ENCODE results near the gene CRYGD. TPM values are rescaled to one million over a fixed set of nuclear protein-coding genes. Genes with fewer than 3 reads are reported as not detected.
"Not testable (repeated sequence)": the region's sequence is repeated elsewhere in the genome, so short reads cannot be mapped to it uniquely, and the experiment has no call there.

CRYGD gene
- total and polyA plus RNA-seq, 5 donors, result 2.6 TPM; not detected in 4

DNA sequence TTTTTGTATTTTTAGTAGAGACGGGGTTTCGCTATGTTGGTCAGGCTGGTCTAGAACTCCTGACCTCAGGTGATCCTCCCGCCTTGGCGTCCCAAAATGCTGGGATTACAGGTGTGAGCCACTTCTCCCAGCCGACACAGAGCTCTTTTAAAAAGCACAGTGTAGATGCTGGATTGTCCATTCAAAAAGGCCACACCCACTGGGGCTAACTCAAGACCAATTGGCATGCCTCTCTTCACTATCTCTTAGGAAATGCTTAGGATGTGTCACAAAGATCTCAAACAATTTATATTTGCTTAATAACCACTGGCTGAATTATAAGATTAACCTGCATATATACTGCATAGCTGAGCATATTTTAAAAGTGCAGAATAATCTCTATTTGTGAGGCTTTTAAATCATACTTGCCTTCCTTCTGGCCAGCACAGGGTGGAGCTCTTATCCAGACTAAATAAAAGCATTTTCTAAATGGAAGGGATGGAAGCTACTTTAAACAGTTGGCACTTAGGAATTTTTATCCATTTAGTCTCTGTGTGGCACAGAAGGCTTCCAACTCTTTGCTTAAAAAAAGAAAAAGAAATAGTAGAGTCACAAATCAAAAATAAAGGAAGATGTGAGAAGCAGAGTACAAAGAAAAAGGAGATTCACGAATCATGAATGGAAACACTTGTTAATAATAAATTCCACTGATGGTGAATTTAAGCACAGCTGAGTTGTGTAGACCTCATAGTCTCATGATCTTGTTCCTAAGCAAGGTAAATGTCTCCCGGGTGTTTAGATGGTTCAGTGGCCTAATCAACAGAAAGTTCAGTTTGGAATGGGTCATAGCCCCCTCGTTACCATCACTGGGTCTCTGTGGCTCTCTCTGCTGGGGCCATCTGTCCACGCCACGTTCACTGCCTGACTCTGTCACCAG is 22.4 kb downstream of the CRYGD start:
- DNase-seq (no peak), ATAC-seq (peak in 1 of 2 donors; percentile 57)
- Histone ChIP-seq H3K27ac (ENCODE audit: low read length) (no peak overlapping the region), H3K9me3 (ENCODE audit: control insufficient read depth, low read length) (no peaks in the 10 kb centered on the region), H3K27me3 (ENCODE audit: control insufficient read depth, insufficient read depth) (no peaks in the 10 kb centered on the region), H3K4me1 (ENCODE audit: control insufficient read depth, insufficient read depth, low read length) (no peaks in the 10 kb centered on the region), H3K4me3 (ENCODE audit: low read length) (no peak overlapping the region)
- intact Hi-C loops (cut with DNase I), result loop anchor here in 1 of 4 donors (5.0 kb wide), 1 partner anchor 150 kb away; no protein-coding TSS in a partner anchor
- 30% methylated on average over 10 of the region's 10 CpGs for WGBS

DNA sequence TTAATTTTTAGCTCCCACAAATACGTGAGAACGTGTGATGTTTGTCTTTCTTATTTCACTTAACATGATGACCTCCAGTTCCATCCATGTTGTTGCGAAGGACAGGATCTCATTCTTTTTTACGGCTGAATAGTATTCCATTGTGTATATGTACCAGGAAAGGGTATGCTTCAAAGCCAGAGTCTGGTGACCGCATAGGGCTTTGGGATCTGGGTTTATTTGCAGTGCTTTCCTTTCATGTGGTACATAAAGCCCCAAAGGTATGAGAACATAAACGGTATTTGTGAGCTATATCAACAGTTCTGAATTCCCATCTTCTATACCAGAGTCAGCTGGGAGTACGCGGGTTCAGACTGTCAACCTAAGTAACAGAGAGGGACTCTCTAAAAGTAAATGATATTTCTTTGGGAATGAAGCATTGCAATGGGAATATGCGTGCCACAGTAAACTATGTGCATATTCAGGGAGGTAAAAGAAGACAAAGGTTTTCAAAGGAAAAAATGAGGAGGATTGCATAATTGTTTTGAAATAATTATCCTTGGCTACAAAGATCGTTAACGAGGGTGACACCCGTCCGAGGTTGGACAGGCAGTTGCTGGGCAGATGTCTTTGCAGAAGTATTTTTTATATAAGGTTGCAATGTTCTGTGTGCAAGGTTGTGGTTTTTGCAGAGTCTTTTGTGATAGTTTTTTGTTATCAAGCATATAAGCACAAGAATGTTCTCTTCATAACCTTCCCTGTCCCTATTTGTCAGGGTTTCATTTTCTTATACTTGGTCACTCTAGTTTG is 24.4 kb downstream of the CRYGD start:
- intact Hi-C loops (cut with DNase I), result loop anchor here in 1 of 4 donors (5.0 kb wide), 1 partner anchor 152 kb away; no protein-coding TSS in a partner anchor
- Histone ChIP-seq H3K27me3 (ENCODE audit: control insufficient read depth, insufficient read depth) (no peaks in the 10 kb centered on the region), H3K27ac (ENCODE audit: low read length) (no peak overlapping the region), H3K4me1 (ENCODE audit: control insufficient read depth, insufficient read depth, low read length) (no peaks in the 10 kb centered on the region), H3K9me3 (ENCODE audit: control insufficient read depth, low read length) (no peaks in the 10 kb centered on the region), H3K4me3 (ENCODE audit: low read length) (no peak overlapping the region)
- no peak for DNase-seq
- ATAC-seq, result no peak
- 70% methylated on average over 13 of the region's 13 CpGs for WGBS

DNA sequence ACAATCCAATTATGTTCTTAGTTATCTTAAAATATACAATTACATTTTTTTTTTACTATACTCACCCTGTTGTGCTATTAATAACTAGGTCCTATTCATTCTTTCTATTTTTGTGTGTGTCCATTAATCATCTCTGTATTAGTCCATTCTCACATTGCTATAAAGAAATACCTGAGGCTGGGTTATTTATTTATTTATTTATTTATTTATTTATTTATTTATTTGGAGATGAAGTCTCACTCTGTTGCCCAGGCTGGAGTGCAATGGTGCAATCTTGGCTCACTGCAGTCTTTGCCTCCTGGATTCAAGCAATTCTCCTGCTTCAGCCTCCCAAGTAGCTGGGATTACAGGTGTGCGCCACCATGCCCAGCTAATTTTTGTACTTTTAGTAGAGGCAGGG is 25.6 kb downstream of the CRYGD start:
- ATAC-seq; H3K4me3 ChIP-seq (ENCODE audit: low read length); H3K27ac ChIP-seq (ENCODE audit: low read length); H3K27me3 ChIP-seq (ENCODE audit: control insufficient read depth, insufficient read depth); DNase-seq; H3K4me1 ChIP-seq (ENCODE audit: control insufficient read depth, insufficient read depth, low read length); H3K9me3 ChIP-seq (ENCODE audit: control insufficient read depth, low read length); intact Hi-C loops (cut with DNase I): not testable (repeated sequence)
- 100% methylated on average over 1 of the region's 1 CpG for WGBS

GRCh38 chr2:208098267-208098666 is 26.1 kb downstream of the CRYGD start:
- H3K27me3 ChIP-seq (ENCODE audit: control insufficient read depth, insufficient read depth), result no peaks in the 10 kb centered on the region
- H3K4me1 ChIP-seq (ENCODE audit: control insufficient read depth, insufficient read depth, low read length), result no peaks in the 10 kb centered on the region
- intact Hi-C loops (cut with DNase I), result no loop called here
- no peak overlapping the region for H3K27ac ChIP-seq (ENCODE audit: low read length)
- peak; percentile 33 to 70 for ATAC-seq
- 42% methylated on average over 2 of the region's 2 CpGs for WGBS
- no peaks in the 10 kb centered on the region for H3K9me3 ChIP-seq (ENCODE audit: control insufficient read depth, low read length)
- no peak for DNase-seq
- H3K4me3 ChIP-seq (ENCODE audit: low read length), result no peak overlapping the region

GRCh38 chr2:208097801-208098200 is 26.5 kb downstream of the CRYGD start:
- H3K4me3 ChIP-seq (ENCODE audit: low read length), result no peak overlapping the region
- H3K27me3 ChIP-seq (ENCODE audit: control insufficient read depth, insufficient read depth), result no peaks in the 10 kb centered on the region
- DNase-seq (no peak), ATAC-seq (peak; percentile 64 to 87)
- WGBS, result 31% methylated on average over 5 of the region's 5 CpGs
- no peaks in the 10 kb centered on the region for H3K9me3 ChIP-seq (ENCODE audit: control insufficient read depth, low read length)
- H3K4me1 ChIP-seq (ENCODE audit: control insufficient read depth, insufficient read depth, low read length), result no peaks in the 10 kb centered on the region
- intact Hi-C loops (cut with DNase I), result no loop called here
- H3K27ac ChIP-seq (ENCODE audit: low read length), result no peak overlapping the region

GRCh38 chr2:208097313-208097712 is 27.0 kb downstream of the CRYGD start:
- Histone ChIP-seq H3K27ac (ENCODE audit: low read length) (no peak overlapping the region), H3K4me3 (ENCODE audit: low read length) (no peak overlapping the region), H3K4me1 (ENCODE audit: control insufficient read depth, insufficient read depth, low read length) (no peaks in the 10 kb centered on the region), H3K27me3 (ENCODE audit: control insufficient read depth, insufficient read depth) (no peaks in the 10 kb centered on the region), H3K9me3 (ENCODE audit: control insufficient read depth, low read length) (no peaks in the 10 kb centered on the region)
- intact Hi-C loops (cut with DNase I), result no loop called here
- 38% methylated on average over 3 of the region's 3 CpGs for WGBS
- DNase-seq (peak in 2 of 3 donors; percentile 64), ATAC-seq (peak; percentile 31 to 37)

GRCh38 chr2:208096080-208096479 is 28.2 kb downstream of the CRYGD start:
- H3K4me1 ChIP-seq (ENCODE audit: control insufficient read depth, insufficient read depth, low read length), result no peaks in the 10 kb centered on the region
- intact Hi-C loops (cut with DNase I), result no loop called here
- whole genome bisulfite sequencing, result 81% methylated on average over 3 of the region's 3 CpGs
- no peak overlapping the region for H3K27ac ChIP-seq (ENCODE audit: low read length)
- DNase-seq (no peak), ATAC-seq (no peak)
- no peaks in the 10 kb centered on the region for H3K27me3 ChIP-seq (ENCODE audit: control insufficient read depth, insufficient read depth)
- no peak overlapping the region for H3K4me3 ChIP-seq (ENCODE audit: low read length)
- no peaks in the 10 kb centered on the region for H3K9me3 ChIP-seq (ENCODE audit: control insufficient read depth, low read length)

DNA sequence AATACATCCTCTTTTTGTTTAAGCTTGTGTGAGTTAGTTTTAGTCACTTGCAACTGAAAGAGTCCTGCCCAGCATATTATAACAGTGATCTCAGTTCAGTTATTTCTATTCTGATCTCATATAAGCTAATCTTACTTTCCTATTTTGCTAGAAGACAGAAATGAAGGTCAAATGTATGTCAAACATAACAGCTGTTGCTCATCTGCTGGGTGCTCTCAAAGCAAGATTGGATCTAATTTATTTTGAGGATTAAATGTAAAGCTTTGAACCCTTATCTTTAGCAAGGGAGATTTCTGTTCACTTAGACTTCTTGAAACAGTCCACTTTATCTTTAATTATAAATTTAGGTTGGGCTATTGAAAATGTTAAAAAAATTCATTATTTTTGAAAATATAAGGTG is 31.2 kb downstream of the CRYGD start:
- Histone ChIP-seq H3K9me3 (ENCODE audit: control insufficient read depth, low read length) (no peaks in the 10 kb centered on the region), H3K27ac (ENCODE audit: low read length) (no peak overlapping the region), H3K4me3 (ENCODE audit: low read length) (no peak overlapping the region), H3K4me1 (ENCODE audit: control insufficient read depth, insufficient read depth, low read length) (no peaks in the 10 kb centered on the region), H3K27me3 (ENCODE audit: control insufficient read depth, insufficient read depth) (no peaks in the 10 kb centered on the region)
- ATAC-seq (no peak), DNase-seq (no peak)
- intact Hi-C loops (cut with DNase I), result no loop called here

DNA sequence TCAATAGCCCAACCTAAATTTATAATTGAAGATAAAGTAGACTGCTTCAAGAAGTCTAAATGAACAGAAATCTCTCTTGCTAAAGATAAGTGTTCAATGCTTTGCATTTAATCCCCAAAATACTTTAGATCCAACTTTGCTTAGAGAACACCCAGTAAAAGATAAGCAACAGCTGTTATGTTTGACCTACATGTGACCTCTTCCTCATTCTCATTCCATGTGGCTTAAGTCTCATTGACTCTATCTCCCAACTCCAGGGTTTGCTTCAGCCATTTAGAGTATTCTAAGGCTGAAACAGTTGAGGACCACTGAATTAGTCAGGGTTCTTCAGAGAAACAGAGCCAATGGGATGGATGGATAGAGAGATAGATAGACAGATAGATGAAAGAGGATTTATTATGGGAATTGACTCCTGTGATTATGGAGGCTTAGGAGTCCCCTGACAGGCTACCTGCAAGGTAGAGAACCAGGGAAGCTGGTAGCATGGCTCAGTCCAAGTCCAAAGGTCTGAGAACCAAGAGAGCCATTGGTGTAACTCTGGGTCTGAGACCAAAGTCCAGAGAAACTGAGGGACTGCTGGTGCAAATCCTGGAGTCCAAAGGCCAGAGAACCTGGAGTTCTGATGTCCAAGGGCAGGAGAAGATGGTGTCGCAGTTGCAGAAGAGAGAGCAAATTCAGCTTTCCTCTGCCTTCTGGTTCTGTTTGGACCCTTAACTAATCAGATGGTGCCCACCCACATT is 32.1 kb downstream of the CRYGD start:
- intact Hi-C loops (cut with DNase I), result no loop called here
- Histone ChIP-seq H3K9me3 (ENCODE audit: control insufficient read depth, low read length) (no peaks in the 10 kb centered on the region), H3K27ac (ENCODE audit: low read length) (no peak overlapping the region), H3K4me1 (ENCODE audit: control insufficient read depth, insufficient read depth, low read length) (no peaks in the 10 kb centered on the region), H3K27me3 (ENCODE audit: control insufficient read depth, insufficient read depth) (no peaks in the 10 kb centered on the region), H3K4me3 (ENCODE audit: low read length) (no peak overlapping the region)
- WGBS, result 100% methylated on average over 1 of the region's 1 CpG
- ATAC-seq, result no peak
- DNase-seq, result no peak

- H3K4me1 ChIP-seq (ENCODE audit: control insufficient read depth, insufficient read depth, low read length), result no peaks in the 10 kb centered on the region
- ATAC-seq (no peak), DNase-seq (no peak)
- intact Hi-C loops (cut with DNase I), result no loop called here
- no peaks in the 10 kb centered on the region for H3K9me3 ChIP-seq (ENCODE audit: control insufficient read depth, low read length)
- no peak overlapping the region for H3K27ac ChIP-seq (ENCODE audit: low read length)
- H3K4me3 ChIP-seq (ENCODE audit: low read length), result no peak overlapping the region
- H3K27me3 ChIP-seq (ENCODE audit: control insufficient read depth, insufficient read depth), result no peaks in the 10 kb centered on the region
Measured at GRCh38 chr2:208090420-208090819, 33.9 kb downstream of the CRYGD start.

DNA sequence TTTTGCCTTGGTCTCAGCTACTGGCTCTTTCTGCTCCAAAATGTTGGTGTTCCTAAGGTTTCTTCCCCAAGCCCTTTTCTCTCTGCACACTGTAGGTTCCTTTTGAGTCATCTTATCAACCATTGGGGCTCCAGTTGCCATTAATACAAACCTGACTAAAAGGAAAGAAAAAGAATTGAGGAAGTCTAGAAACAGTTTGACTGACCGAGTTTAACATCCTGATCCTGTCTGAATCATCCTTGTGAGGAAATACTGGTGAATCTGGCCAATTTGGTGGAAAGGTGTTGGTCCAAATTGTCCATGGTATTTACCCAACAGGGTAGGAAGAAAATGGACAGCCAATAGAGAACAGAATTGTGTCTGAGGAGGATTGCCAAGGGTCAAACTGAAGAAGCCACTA is 38.3 kb downstream of the CRYGD start:
- Histone ChIP-seq H3K9me3 (ENCODE audit: control insufficient read depth, low read length) (no peaks in the 10 kb centered on the region), H3K4me1 (ENCODE audit: control insufficient read depth, insufficient read depth, low read length) (no peaks in the 10 kb centered on the region), H3K27ac (ENCODE audit: low read length) (no peak overlapping the region), H3K27me3 (ENCODE audit: control insufficient read depth, insufficient read depth) (no peaks in the 10 kb centered on the region), H3K4me3 (ENCODE audit: low read length) (no peak overlapping the region)
- intact Hi-C loops (cut with DNase I), result no loop called here
- 60% methylated on average over 1 of the region's 1 CpG for WGBS
- ATAC-seq (no peak), DNase-seq (no peak)

All from right cardiac atrium (tissue), 5 donors.